Stimulated activated effector memory CD8-positive, alpha-beta T cell treated with anti-CD3 and anti-CD28 coated beads, Interleukin-12 subunit alpha, Interleukin-12 subunit beta, amount 100 ng/mL, for 72 hours (primary cell): ENCODE data around the gene OR2J2.
"Not testable (repeated sequence)": the region's sequence is repeated elsewhere in the genome, so short reads cannot be mapped to it uniquely, and the experiment has no call there.

ENCODE experiments used
- ATAC-seq: fragments of 150-1000 bp; cut with Tn5 transposase; 2 replicates; pipeline ENCODE4 v1.10.0; 2021
- DNase-seq, 2 donors: peaks; one replicate each; pipeline ENCODE4 v3.0.0; 2021 to 2022; ENCODE audit warnings: low spot score in 2 of 2
- H3K27ac Mint-ChIP-seq: one replicate; pipeline ENCODE4 v1.8.0; 2022; ENCODE audit warnings: mild to moderate bottlenecking, mixed read lengths
- H3K36me3 Mint-ChIP-seq: one replicate; pipeline ENCODE4 v1.8.0; 2022; ENCODE audit warnings: mild to moderate bottlenecking, mixed read lengths
- H3K4me1 Mint-ChIP-seq: one replicate; pipeline ENCODE4 v1.8.0; 2022; ENCODE audit warnings: mixed read lengths
- H3K4me3 Mint-ChIP-seq: one replicate; pipeline ENCODE4 v1.8.0; 2022; ENCODE audit warnings: mild to moderate bottlenecking, mixed read lengths
- H3K9me3 Mint-ChIP-seq: one replicate; pipeline ENCODE4 v1.8.0; 2022; ENCODE audit warnings: mixed read lengths

The OR2J2 gene

GRCh38 chr6:29170607-29171006 lies at the start of gene OR2J2:
Gene OR2J2 (plus strand): TSS chr6:29170907. CDS start chr6:29173636, 2,729 bp downstream.
- not testable (repeated sequence) for H3K4me1 Mint-ChIP-seq, H3K9me3 Mint-ChIP-seq, DNase-seq, H3K36me3 Mint-ChIP-seq, H3K4me3 Mint-ChIP-seq, ATAC-seq, H3K27ac Mint-ChIP-seq

GRCh38 chr6:29129326-29130012 lies 41.2 kb upstream of the OR2J2 start:
- Mint-ChIP-seq H3K36me3 (no peaks in the 10 kb centered on the region), H3K4me3 (no peak overlapping the region), H3K27ac (no peak overlapping the region), H3K4me1 (no peaks in the 10 kb centered on the region), H3K9me3 (no peaks in the 10 kb centered on the region)
- no peak for DNase-seq
- peak; percentile 28 for ATAC-seq

GRCh38 chr6:29130644-29131043 lies 40.1 kb upstream of the OR2J2 start:
- H3K4me3 Mint-ChIP-seq: no peak overlapping the region
- H3K9me3 Mint-ChIP-seq: no peaks in the 10 kb centered on the region
- no peak overlapping the region for H3K27ac Mint-ChIP-seq
- DNase-seq (no peak), ATAC-seq (peak; percentile 31)
- H3K36me3 Mint-ChIP-seq: no peaks in the 10 kb centered on the region
- no peaks in the 10 kb centered on the region for H3K4me1 Mint-ChIP-seq

- no peaks in the 10 kb centered on the region for H3K4me1 Mint-ChIP-seq
- no peak overlapping the region for H3K27ac Mint-ChIP-seq
- H3K4me3 Mint-ChIP-seq: no peak overlapping the region
- no peaks in the 10 kb centered on the region for H3K9me3 Mint-ChIP-seq
- DNase-seq: no peak
- H3K36me3 Mint-ChIP-seq: no peaks in the 10 kb centered on the region
- ATAC-seq: no peak
Observed at GRCh38 chr6:29131691-29132090, 39.0 kb upstream of the OR2J2 start.

- Mint-ChIP-seq H3K4me3 (no peak overlapping the region), H3K36me3 (no peaks in the 10 kb centered on the region), H3K27ac (no peak overlapping the region), H3K9me3 (no peaks in the 10 kb centered on the region), H3K4me1 (no peaks in the 10 kb centered on the region)
- DNase-seq (no peak), ATAC-seq (no peak)
Observed at GRCh38 chr6:29137724-29138123, 33.0 kb upstream of the OR2J2 start.

- DNase-seq: no peak
- Mint-ChIP-seq H3K9me3 (no peaks in the 10 kb centered on the region), H3K4me1 (no peaks in the 10 kb centered on the region), H3K4me3 (no peak overlapping the region), H3K36me3 (no peaks in the 10 kb centered on the region), H3K27ac (no peak overlapping the region)
- ATAC-seq: no peak
Observed at GRCh38 chr6:29141606-29142005, 29.1 kb upstream of the OR2J2 start.

- H3K9me3 Mint-ChIP-seq: no peaks in the 10 kb centered on the region
- DNase-seq (no peak), ATAC-seq (no peak)
- H3K4me1 Mint-ChIP-seq: no peaks in the 10 kb centered on the region
- H3K27ac Mint-ChIP-seq: no peak overlapping the region
- no peaks in the 10 kb centered on the region for H3K36me3 Mint-ChIP-seq
- H3K4me3 Mint-ChIP-seq: no peak overlapping the region
Observed at GRCh38 chr6:29142309-29142708, 28.4 kb upstream of the OR2J2 start.

- no peak overlapping the region for H3K4me3 Mint-ChIP-seq
- no peaks in the 10 kb centered on the region for H3K4me1 Mint-ChIP-seq
- H3K27ac Mint-ChIP-seq: no peak overlapping the region
- DNase-seq (no peak), ATAC-seq (no peak)
- no peaks in the 10 kb centered on the region for H3K36me3 Mint-ChIP-seq
- peaks cover 7% of the 10 kb centered on the region for H3K9me3 Mint-ChIP-seq
Observed at GRCh38 chr6:29146179-29146578, 24.5 kb upstream of the OR2J2 start.

- no peaks in the 10 kb centered on the region for H3K4me1 Mint-ChIP-seq
- H3K27ac Mint-ChIP-seq: no peak overlapping the region
- H3K4me3 Mint-ChIP-seq: no peak overlapping the region
- no peaks in the 10 kb centered on the region for H3K36me3 Mint-ChIP-seq
- DNase-seq: no peak
- no peak for ATAC-seq
- peaks cover 7% of the 10 kb centered on the region for H3K9me3 Mint-ChIP-seq
Observed at GRCh38 chr6:29147074-29147473, 23.6 kb upstream of the OR2J2 start.

- H3K36me3 Mint-ChIP-seq, H3K9me3 Mint-ChIP-seq, H3K27ac Mint-ChIP-seq, ATAC-seq, H3K4me3 Mint-ChIP-seq, H3K4me1 Mint-ChIP-seq, DNase-seq: not testable (repeated sequence)
Observed at GRCh38 chr6:29149444-29149843, 21.3 kb upstream of the OR2J2 start.

- Mint-ChIP-seq H3K36me3 (no peaks in the 10 kb centered on the region), H3K27ac (no peak overlapping the region), H3K4me1 (no peaks in the 10 kb centered on the region), H3K9me3 (peaks cover 11% of the 10 kb centered on the region), H3K4me3 (no peak overlapping the region)
- no peak for DNase-seq
- ATAC-seq: no peak
Observed at GRCh38 chr6:29153083-29153482, 17.6 kb upstream of the OR2J2 start.

- H3K9me3 Mint-ChIP-seq: not testable (repeated sequence)
Observed at GRCh38 chr6:29155182-29155581, 15.5 kb upstream of the OR2J2 start.

GRCh38 chr6:29159922-29160321 lies 10.8 kb upstream of the OR2J2 start:
- not testable (repeated sequence) for H3K9me3 Mint-ChIP-seq, H3K36me3 Mint-ChIP-seq, H3K27ac Mint-ChIP-seq, H3K4me1 Mint-ChIP-seq, DNase-seq, H3K4me3 Mint-ChIP-seq, ATAC-seq

More at GRCh38 chr6:29155182-29155581, 15.5 kb upstream of the OR2J2 start:
- H3K27ac Mint-ChIP-seq, H3K4me1 Mint-ChIP-seq, ATAC-seq, H3K36me3 Mint-ChIP-seq, DNase-seq, H3K4me3 Mint-ChIP-seq: not testable (repeated sequence)

GRCh38 chr6:29165571-29165970 lies 5.1 kb upstream of the OR2J2 start:
- H3K27ac Mint-ChIP-seq, ATAC-seq, H3K4me1 Mint-ChIP-seq, DNase-seq, H3K36me3 Mint-ChIP-seq, H3K4me3 Mint-ChIP-seq, H3K9me3 Mint-ChIP-seq: not testable (repeated sequence)

GRCh38 chr6:29171736-29172135 lies 1.0 kb downstream of the OR2J2 start:
- no peak overlapping the region for H3K27ac Mint-ChIP-seq
- ATAC-seq (no peak), DNase-seq (no peak)
- H3K4me3 Mint-ChIP-seq: no peak overlapping the region
- H3K4me1 Mint-ChIP-seq: no peaks in the 10 kb centered on the region
- H3K9me3 Mint-ChIP-seq: no peaks in the 10 kb centered on the region
- no peaks in the 10 kb centered on the region for H3K36me3 Mint-ChIP-seq

- Mint-ChIP-seq H3K36me3 (no peaks in the 10 kb centered on the region), H3K4me1 (no peaks in the 10 kb centered on the region), H3K9me3 (no peaks in the 10 kb centered on the region), H3K27ac (no peak overlapping the region), H3K4me3 (no peak overlapping the region)
- no peak for ATAC-seq
- DNase-seq: no peak
Observed at GRCh38 chr6:29183594-29183993, 12.9 kb downstream of the OR2J2 start.

GRCh38 chr6:29188659-29189058 lies 18.0 kb downstream of the OR2J2 start:
- ATAC-seq, DNase-seq, H3K9me3 Mint-ChIP-seq, H3K4me1 Mint-ChIP-seq, H3K36me3 Mint-ChIP-seq, H3K27ac Mint-ChIP-seq, H3K4me3 Mint-ChIP-seq: not testable (repeated sequence)
